SK-N-SH treated with all-trans-retinoic acid at 6 μM for 48 hours (cell line): ENCODE data around the gene KRTAP5-3.
"Not testable (repeated sequence)": the region's sequence is repeated elsewhere in the genome, so short reads cannot be mapped to it uniquely, and the experiment has no call there.

Source experiments
- ATAC-seq: fragments of 200-7000 bp; cut with Tn5 transposase; 3 replicates; pipeline ENCODE4 v1.9.1; 2020; ENCODE audit warnings: mild to moderate bottlenecking, moderate library complexity
- CREB5 ChIP-seq: fragments of 250-450 bp; sonication (Bioruptor Pico); IDR thresholded peaks from 2 replicates; pipeline ENCODE4 v1.5.1; 2020; ENCODE audit warnings: low read depth, mild to moderate bottlenecking, moderate library complexity
- CSDC2 ChIP-seq: fragments of 250-450 bp; sonication (Bioruptor Pico); IDR thresholded peaks from 2 replicates; pipeline ENCODE4 v1.5.0; 2020; ENCODE audit warnings: mild to moderate bottlenecking, moderate library complexity
- CSRNP3 ChIP-seq: fragments of 250-450 bp; sonication (Bioruptor Pico); IDR thresholded peaks from 2 replicates; pipeline ENCODE4 v1.5.1; 2021; ENCODE audit warnings: mild to moderate bottlenecking, moderate library complexity
- GLIS3 ChIP-seq: fragments of 250-450 bp; sonication (Bioruptor Pico); IDR thresholded peaks from 2 replicates; pipeline ENCODE4 v1.5.0; 2020; ENCODE audit warnings: mild to moderate bottlenecking, moderate library complexity
- POU6F1 ChIP-seq: fragments of 250-450 bp; sonication (Bioruptor Pico); IDR thresholded peaks from 2 replicates; pipeline ENCODE4 v1.8.0; 2021; ENCODE audit warnings: low read depth, mild to moderate bottlenecking, moderate library complexity, borderline replicate concordance
- PPARA ChIP-seq: fragments of 250-450 bp; sonication (Bioruptor Pico); IDR thresholded peaks from 2 replicates; pipeline ENCODE4 v1.5.0; 2020; ENCODE audit warnings: mild to moderate bottlenecking, borderline replicate concordance
- SNAI2 ChIP-seq: fragments of 250-450 bp; sonication (Bioruptor Pico); IDR thresholded peaks from 2 replicates; pipeline ENCODE4 v1.5.0; 2020; ENCODE audit warnings: mild to moderate bottlenecking, moderate library complexity
- TCF4 ChIP-seq: fragments of 250-450 bp; sonication (Bioruptor Pico); IDR thresholded peaks from 2 replicates; pipeline ENCODE4 v1.8.0; 2021; ENCODE audit warnings: mild to moderate bottlenecking, moderate library complexity, borderline replicate concordance
- ZFP3 ChIP-seq: fragments of 250-450 bp; sonication (Bioruptor Pico); IDR thresholded peaks from 2 replicates; pipeline ENCODE4 v1.5.0; 2020; ENCODE audit warnings: mild to moderate bottlenecking, moderate library complexity
- ZFP30 ChIP-seq: fragments of 450-650 bp; formaldehyde crosslinking; IDR thresholded peaks from 2 replicates; pipeline ENCODE4 v1.5.0; 2022; ENCODE audit warnings: mild to moderate bottlenecking, moderate library complexity
- ZNF70 ChIP-seq: fragments of 450-650 bp; formaldehyde crosslinking; IDR thresholded peaks from 2 replicates; pipeline ENCODE4 v1.5.0; 2020; ENCODE audit warnings: mild to moderate bottlenecking, moderate library complexity
- ZNF8 ChIP-seq: fragments of 450-650 bp; formaldehyde crosslinking; IDR thresholded peaks from 2 replicates; pipeline ENCODE4 v1.5.0; 2020; ENCODE audit warnings: mild to moderate bottlenecking, moderate library complexity
- TF ChIP-seq, protein P1 (sequence below): fragments of 250-450 bp; sonication (Bioruptor Pico); IDR thresholded peaks from 2 replicates; pipeline ENCODE4 v1.8.0; 2020; ENCODE audit warnings: mild to moderate bottlenecking, moderate library complexity, borderline replicate concordance

Gene KRTAP5-3

DNA sequence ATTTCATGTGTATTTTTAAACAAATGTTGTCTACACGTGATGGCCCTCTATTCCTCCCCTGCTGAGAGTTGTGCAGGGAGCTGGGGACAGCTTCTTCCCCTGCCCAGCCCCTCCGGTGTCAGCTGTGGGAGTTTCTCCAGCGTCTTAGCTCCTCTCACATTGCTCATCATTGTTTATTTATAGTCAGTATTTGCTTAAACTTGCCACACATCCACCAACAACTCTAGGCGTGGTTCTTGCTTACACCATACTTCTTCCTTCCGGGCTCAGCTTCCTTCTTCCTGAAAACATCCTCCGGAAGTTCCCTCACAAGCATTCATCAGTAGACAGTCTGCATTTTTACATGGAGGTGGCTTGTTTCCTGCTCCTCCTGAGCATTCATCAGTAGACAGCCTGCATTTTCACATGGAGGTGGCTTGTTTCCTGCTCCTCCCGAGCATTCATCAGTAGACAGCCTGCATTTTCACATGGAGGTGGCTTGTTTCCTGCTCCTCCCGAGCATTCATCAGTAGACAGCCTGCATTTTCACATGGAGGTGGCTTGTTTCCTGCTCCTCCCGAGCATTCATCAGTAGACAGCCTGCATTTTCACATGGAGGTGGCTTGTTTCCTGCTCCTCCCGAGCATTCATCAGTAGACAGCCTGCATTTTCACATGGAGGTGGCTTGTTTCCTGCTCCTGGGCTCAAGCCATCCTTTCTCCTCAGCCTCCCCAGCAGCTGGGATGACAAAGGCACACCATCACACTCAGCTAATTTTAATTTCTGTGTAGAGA, 18.9 kb downstream of the KRTAP5-3 start:
- ATAC-seq, result not testable (repeated sequence)

DNA sequence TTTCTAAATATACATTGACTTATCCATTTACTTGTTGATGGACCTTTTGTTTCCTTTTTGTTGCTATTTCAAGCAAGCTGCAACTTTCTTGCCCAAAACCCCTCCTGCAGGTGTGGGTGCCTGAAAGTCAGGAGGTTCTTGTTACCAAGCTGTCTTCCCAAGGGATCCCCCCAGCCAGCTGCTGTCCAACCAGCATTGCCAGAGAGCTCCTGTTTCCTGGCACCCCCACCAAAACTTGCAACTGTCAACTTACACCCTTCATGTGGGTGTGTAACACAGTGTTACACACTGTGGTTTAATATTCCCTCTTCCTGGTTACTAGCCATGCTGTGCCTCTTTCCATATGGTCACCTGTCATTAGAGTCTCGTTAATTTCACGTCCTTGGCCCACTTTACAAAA, 21.6 kb downstream of the KRTAP5-3 start:
- no peak for ATAC-seq

DNA sequence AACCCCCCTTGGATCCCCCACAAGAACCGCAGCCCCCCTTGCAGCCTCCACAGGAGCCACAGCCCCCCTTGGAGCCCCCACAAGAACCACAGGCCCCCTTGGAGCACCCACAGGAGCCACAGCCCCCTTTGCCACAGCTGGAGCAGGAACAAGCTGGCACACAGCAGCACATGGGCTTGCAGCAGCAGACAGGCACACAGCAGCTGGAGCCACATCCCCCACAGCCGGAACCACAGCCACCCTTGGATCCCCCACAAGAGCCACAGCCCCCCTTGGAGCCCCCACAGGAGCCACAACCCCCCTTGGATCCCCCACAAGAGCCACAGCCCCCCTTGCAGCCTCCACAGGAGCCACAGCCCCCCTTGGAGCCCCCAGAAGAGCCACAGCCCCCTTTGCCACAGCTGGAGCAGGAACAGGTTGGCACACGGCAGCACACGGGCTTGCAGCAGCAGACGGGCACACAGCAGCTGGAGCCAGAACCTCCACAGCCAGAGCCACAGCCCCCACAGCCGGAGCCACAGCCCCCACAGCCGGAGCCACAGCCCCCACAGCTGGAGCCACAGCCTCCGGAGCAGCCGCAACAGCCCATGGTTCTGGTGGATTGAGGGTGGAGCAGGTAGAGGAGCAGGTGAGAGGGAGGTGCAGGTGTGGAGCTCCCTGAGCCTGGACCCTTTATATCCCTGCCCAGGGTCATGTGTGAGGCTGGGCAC, 23.4 kb downstream of the KRTAP5-3 start, which contains the start of gene KRTAP5-1:
Gene KRTAP5-1 (minus strand): TSS at position 623 of the 710 bp plus-strand sequence. CDS start 34 bp downstream, at position 589.
- not testable (repeated sequence) for ATAC-seq

More for the DNA sequence above, 21.6 kb downstream of the KRTAP5-3 start:
- no peak for TF ChIP-seq ZFP3 (CRISPR knock-in tag)
- TF ChIP-seq SNAI2 (CRISPR knock-in tag), result no peak
- TF ChIP-seq ZNF70 (CRISPR knock-in tag), result no peak
- TF ChIP-seq CSDC2 (CRISPR knock-in tag), result no peak
- no peak for TF ChIP-seq TCF4 (CRISPR knock-in tag)
- no peak for TF ChIP-seq PPARA
- no peak for TF ChIP-seq CREB5 (CRISPR knock-in tag)

GRCh38 chr11:1582909-1583308, 25.4 kb downstream of the KRTAP5-3 start:
- ATAC-seq, result not testable (repeated sequence)

DNA sequence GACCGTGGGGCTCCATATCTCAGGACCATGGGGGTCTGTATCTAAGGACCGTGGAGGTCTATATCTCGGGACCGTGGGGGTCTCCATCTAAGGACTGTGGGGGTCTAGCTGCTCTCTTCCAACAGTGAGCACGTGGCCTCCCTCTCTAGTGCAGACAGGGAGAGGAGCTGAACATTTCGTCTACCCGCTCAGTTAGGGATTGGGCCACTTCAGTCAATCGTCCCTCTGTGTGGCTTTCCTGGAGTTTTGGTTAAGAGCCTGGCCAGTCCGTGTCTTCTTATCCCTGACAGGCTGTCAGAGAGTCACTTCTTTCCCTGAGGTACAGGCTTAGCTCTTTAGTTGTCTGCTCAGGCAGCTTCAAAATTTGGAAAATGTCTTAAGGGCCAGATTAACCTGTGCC, 26.3 kb downstream of the KRTAP5-3 start:
- no peak for ATAC-seq
- TF ChIP-seq CREB5 (CRISPR knock-in tag) (no peak), ZFP3 (CRISPR knock-in tag) (no peak), POU6F1 (CRISPR knock-in tag) (no peak)
- TF ChIP-seq, protein P1, sequence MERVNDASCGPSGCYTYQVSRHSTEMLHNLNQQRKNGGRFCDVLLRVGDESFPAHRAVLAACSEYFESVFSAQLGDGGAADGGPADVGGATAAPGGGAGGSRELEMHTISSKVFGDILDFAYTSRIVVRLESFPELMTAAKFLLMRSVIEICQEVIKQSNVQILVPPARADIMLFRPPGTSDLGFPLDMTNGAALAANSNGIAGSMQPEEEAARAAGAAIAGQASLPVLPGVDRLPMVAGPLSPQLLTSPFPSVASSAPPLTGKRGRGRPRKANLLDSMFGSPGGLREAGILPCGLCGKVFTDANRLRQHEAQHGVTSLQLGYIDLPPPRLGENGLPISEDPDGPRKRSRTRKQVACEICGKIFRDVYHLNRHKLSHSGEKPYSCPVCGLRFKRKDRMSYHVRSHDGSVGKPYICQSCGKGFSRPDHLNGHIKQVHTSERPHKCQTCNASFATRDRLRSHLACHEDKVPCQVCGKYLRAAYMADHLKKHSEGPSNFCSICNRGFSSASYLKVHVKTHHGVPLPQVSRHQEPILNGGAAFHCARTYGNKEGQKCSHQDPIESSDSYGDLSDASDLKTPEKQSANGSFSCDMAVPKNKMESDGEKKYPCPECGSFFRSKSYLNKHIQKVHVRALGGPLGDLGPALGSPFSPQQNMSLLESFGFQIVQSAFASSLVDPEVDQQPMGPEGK, result no peak
- TF ChIP-seq, all 23 proteins: peak for 0

- no peak for ATAC-seq
- TF ChIP-seq ZNF8 (CRISPR knock-in tag) (no peak), ZFP30 (no peak), GLIS3 (no peak), CSRNP3 (CRISPR knock-in tag) (no peak)
These were observed 31.4 kb downstream of the KRTAP5-3 start for GRCh38 chr11:1576825-1577224.

- ATAC-seq, result not testable (repeated sequence)
These were observed 32.5 kb downstream of the KRTAP5-3 start for GRCh38 chr11:1575756-1576155.
